SK-N-SH (cell line): ENCODE measurements around the gene FKBP2. TPM values are rescaled to one million over a fixed set of nuclear protein-coding genes. Genes with fewer than 3 reads are reported as not detected.

ENCODE experiments used
- CTCF ChIA-PET: fragments of 300-600, 350-600 bp; formaldehyde crosslinking; extraction: SDS; loops from one replicate; lab custom pipeline; 2021; lab: Yijun Ruan, JAX
- POLR2A ChIA-PET: fragments of 350-600 bp; sonication (Branson Sonifier 250); formaldehyde crosslinking; extraction: SDS; loops from one replicate; lab custom pipeline; 2020; ENCODE audit warnings: antibody characterized with exemption, inconsistent platforms; lab: Yijun Ruan, JAX
- DNase-seq: peaks from one replicate; pipeline ENCODE4 v3.0.0; 2012
- H2AFZ ChIP-seq: fragments of 200-600 bp; sonication (generic); 2 replicates; pipeline ENCODE4 v1.8.1; 2016; ENCODE audit warnings: antibody characterized with exemption, mild to moderate bottlenecking, low read depth
- H3F3A ChIP-seq: fragments of 200-600 bp; sonication (generic); replicated peaks from 2 replicates; pipeline ENCODE3; 2016; ENCODE audit warnings: antibody characterized with exemption, mild to moderate bottlenecking; ENCODE audit not compliant: insufficient read depth
- H3K27ac ChIP-seq, 2 experiments: fragments of 200-500 bp in 1 of 2; fragments of 200-600 bp in 1 of 2; sonication (Bioruptor generic) in 1 of 2; sonication (generic), shearing (Covaris generic) in 1 of 2; 2 replicates each; pipeline versions ENCODE4 v1.5.1 to v1.6.1; 2014 to 2016; ENCODE audit warnings: low read depth in 2 of 2, inconsistent platforms in 1 of 2, low read length in 1 of 2, mild to moderate bottlenecking in 1 of 2, mixed read lengths in 1 of 2
- H3K27me3 ChIP-seq: fragments of 200-600 bp; sonication (generic), shearing (Covaris generic); 2 replicates; pipeline ENCODE4 v1.6.1; 2016; ENCODE audit warnings: mixed run types; ENCODE audit not compliant: insufficient read depth
- H3K36me3 ChIP-seq, 2 experiments: fragments of 200-500 bp in 1 of 2; fragments of 200-600 bp in 1 of 2; sonication (Bioruptor generic) in 1 of 2; sonication (generic) in 1 of 2; replicated peaks in 1 of 2; 2 replicates each; pipeline versions ENCODE3 to v1.5.1; 2014 to 2016; ENCODE audit warnings: low read length in 1 of 2, mild to moderate bottlenecking in 1 of 2; ENCODE audit not compliant: insufficient read depth in 2 of 2, control insufficient read depth in 1 of 2
- H3K4me1 ChIP-seq, 2 experiments: fragments of 200-500 bp in 1 of 2; fragments of 200-600 bp in 1 of 2; sonication (Bioruptor generic) in 1 of 2; sonication (generic), shearing (Covaris generic) in 1 of 2; 2 replicates each; pipeline versions ENCODE4 v1.5.1 to v1.6.1; 2014 to 2016; ENCODE audit warnings: low read depth in 1 of 2, low read length in 1 of 2, mixed run types in 1 of 2; ENCODE audit not compliant: insufficient read depth in 2 of 2, control insufficient read depth in 1 of 2
- H3K4me2 ChIP-seq: fragments of 200-600 bp; sonication (generic), shearing (Covaris generic); 2 replicates; pipeline ENCODE4 v1.6.1; 2017; ENCODE audit warnings: mixed run types
- H3K4me3 ChIP-seq, 2 experiments: fragments of 200-500 bp in 1 of 2; fragments of 200-600 bp in 1 of 2; sonication (Bioruptor generic) in 1 of 2; sonication (generic), shearing (Covaris generic) in 1 of 2; 2 replicates each; pipeline versions ENCODE4 v1.5.1 to v1.8.1; 2014 to 2016; ENCODE audit warnings: low read depth in 2 of 2, inconsistent platforms in 1 of 2, low read length in 1 of 2, mild to moderate bottlenecking in 1 of 2, mixed read lengths in 1 of 2, moderate library complexity in 1 of 2
- H3K79me2 ChIP-seq: fragments of 200-600 bp; sonication (generic); 2 replicates; pipeline ENCODE4 v1.8.1; 2017; ENCODE audit warnings: mild to moderate bottlenecking; ENCODE audit not compliant: insufficient read depth
- H3K9ac ChIP-seq: fragments of 200-600 bp; sonication (generic); 2 replicates; pipeline ENCODE4 v1.6.1; 2017; ENCODE audit warnings: mixed run types
- H3K9me2 ChIP-seq: fragments of 200-600 bp; sonication (generic); 2 replicates; pipeline ENCODE4 v1.6.1; 2017; ENCODE audit warnings: mixed run types
- H3K9me3 ChIP-seq: fragments of 200-600 bp; sonication (generic); 2 replicates; pipeline ENCODE4 v1.6.1; 2017; ENCODE audit warnings: mixed run types, mild to moderate bottlenecking, moderate library complexity
- H4K20me1 ChIP-seq: fragments of 200-600 bp; sonication (generic); 2 replicates; pipeline ENCODE4 v1.6.1; 2017; ENCODE audit warnings: mild to moderate bottlenecking, mixed run types; ENCODE audit not compliant: insufficient read depth
- CTCF ChIP-seq: fragments of 200-600 bp; sonication (generic); IDR thresholded peaks from 2 replicates; pipeline ENCODE4 v1.6.1; 2017; ENCODE audit warnings: antibody characterized with exemption, mild to moderate bottlenecking, moderate library complexity
- EP300 ChIP-seq, 2 experiments: IDR thresholded peaks; 2 replicates each; pipeline versions ENCODE4 v1.4.0 to v1.6.1; 2012; ENCODE audit warnings: borderline replicate concordance in 1 of 2, low read depth in 1 of 2, low read length in 1 of 2
- FOSL2 ChIP-seq: IDR thresholded peaks from 2 replicates; pipeline ENCODE4 v1.4.0; 2012; ENCODE audit warnings: low read depth, mild to moderate bottlenecking, moderate library complexity, borderline replicate concordance
- GABPA ChIP-seq: IDR thresholded peaks from 2 replicates; pipeline ENCODE4 v1.4.0; 2012; ENCODE audit warnings: low read depth, mild to moderate bottlenecking
- IRF3 ChIP-seq: fragments of 150-350 bp; IDR thresholded peaks from 2 replicates; pipeline ENCODE4 v1.6.1; 2016; ENCODE audit warnings: mild to moderate bottlenecking, low read depth, low read length
- MAX ChIP-seq: IDR thresholded peaks from 2 replicates; pipeline ENCODE4 v1.4.0; 2012; ENCODE audit warnings: low read depth
- MEF2A ChIP-seq: IDR thresholded peaks from 2 replicates; pipeline ENCODE4 v1.4.0; 2012; ENCODE audit warnings: low read depth, borderline replicate concordance
- REST ChIP-seq: IDR thresholded peaks from 2 replicates; pipeline ENCODE4 v1.6.1; 2012; ENCODE audit warnings: mild to moderate bottlenecking, low read depth, low read length, moderate library complexity
- RFX5 ChIP-seq: IDR thresholded peaks from 2 replicates; pipeline ENCODE4 v1.6.1; 2012; ENCODE audit warnings: mild to moderate bottlenecking, improper control_type of control experiment, low read length
- TEAD4 ChIP-seq: IDR thresholded peaks from 2 replicates; pipeline ENCODE4 v1.4.0; 2012; ENCODE audit warnings: mild to moderate bottlenecking, borderline replicate concordance; ENCODE audit not compliant: insufficient read depth
- USF2 ChIP-seq: fragments of 150-350 bp; IDR thresholded peaks from 2 replicates; pipeline ENCODE4 v1.6.1; 2017; ENCODE audit warnings: antibody characterized with exemption, low read length, low read depth, borderline replicate concordance
- WGBS: methylation state at CpG from one replicate; pipeline ENCODE4 v1.1.6; 2017; ENCODE audit warnings: low lambda C conversion rate; 5-methylcytosine and 5-hydroxymethylcytosine counted together
- polyA plus RNA-seq, 3 experiments: library from polyadenylated mRNA; depleted of rRNA; stranded (reverse); fragments of >200 nt; gene quantifications; 2 replicates each; pipeline ENCODE4 v1.2.3, GENCODE V29; 2012

FKBP2 gene
- polyA plus RNA-seq, 1 of the 3 experiments (the other 2 are of a cell fraction), result 127 TPM

- no peak for TF ChIP-seq USF2
- TF ChIP-seq EP300 (IDR thresholded peaks at IDR 0.05; ENCODE audit: borderline replicate concordance in 1 of 2, low read depth in 1 of 2, low read length in 1 of 2), result no peak
- TF ChIP-seq CTCF, result no peak
Measured at GRCh38 chr11:64231546-64231945, 9.3 kb upstream of the FKBP2 start (continued).

- Histone ChIP-seq H2AFZ (no peak overlapping the region), H3K4me3 (no peak overlapping the region; a peak in 1 of 4 replicates), H3K27me3 (no peaks in the 10 kb centered on the region), H3K9me3 (no peaks in the 10 kb centered on the region), H3K27ac (no peak overlapping the region; a peak in 1 of 4 replicates), H3K36me3 (peaks cover 0 to 6% of the 10 kb centered on the region in 2 experiments), H3K4me1 (peaks cover 19 to 50% of the 10 kb centered on the region in 2 experiments; a peak in 2 of 4 replicates), H3K9ac (no peak overlapping the region), H4K20me1 (no peaks in the 10 kb centered on the region), H3K9me2 (no peaks in the 10 kb centered on the region), H3K4me2 (no peak overlapping the region), H3F3A (peaks cover 20% of the 10 kb centered on the region), H3K79me2 (peaks cover 36% of the 10 kb centered on the region)
- ChIA-PET POLR2A (interaction anchor here (1.0 to 1.8 kb wide), 2 partner anchors 9 to 36 kb away, joined by 3 to 9 read pairs; partner anchors contain the start of gene FKBP2), CTCF (interaction anchor here (0.6 to 3.4 kb wide), 7 partner anchors 10 to 72 kb away, joined by 3 to 15 read pairs (median 5); partner anchors contain the start of genes ESRRA, PLCB3, PPP1R14B and STIP1)
- DNase-seq, result no peak
- WGBS, result 93% methylated on average over 14 of the region's 15 CpGs
- no peak for TF ChIP-seq MAX
- no peak for TF ChIP-seq RFX5
- TF ChIP-seq FOSL2, result no peak
- TF ChIP-seq GABPA, result no peak
- no peak for TF ChIP-seq IRF3
- no peak for TF ChIP-seq MEF2A
- no peak for TF ChIP-seq REST
- no peak for TF ChIP-seq TEAD4
Measured at GRCh38 chr11:64232182-64232966, 8.5 kb upstream of the FKBP2 start.
